IMR-90 (cell line): ENCODE measurements around the gene PUM2. TPM values are rescaled to one million over a fixed set of nuclear protein-coding genes. Genes with fewer than 3 reads are reported as not detected.

ENCODE experiments used
- ATAC-seq: fragments of 200-7000 bp; cut with Tn5 transposase; 2 replicates; pipeline ENCODE4 v1.9.1; 2020; ENCODE audit warnings: low read depth, mild to moderate bottlenecking, moderate library complexity
- BruUV-seq: library from RNA; stranded (reverse); fragments of 400-500 nt; replicated peaks from 2 replicates; lab custom pipeline; 2021; lab: Mats Ljungman, UMichigan
- CTCF ChIA-PET: fragments of 300-600 bp; formaldehyde crosslinking; extraction: SDS; loops from one replicate; lab custom pipeline; 2021; ENCODE audit warnings: antibody characterized with exemption; lab: Yijun Ruan, JAX
- POLR2A ChIA-PET: fragments of 300-600 bp; sonication (Branson Sonifier 250); formaldehyde crosslinking; loops from one replicate; lab custom pipeline; 2022; ENCODE audit warnings: antibody characterized with exemption; ENCODE audit not compliant: unreplicated experiment; lab: Charles Lee
- DNase-seq: peaks from one replicate; pipeline ENCODE4 v3.0.0; 2013
- H2AFZ ChIP-seq: replicated peaks from 2 replicates; pipeline ENCODE3; 2013; ENCODE audit warnings: low read length, mild to moderate bottlenecking; ENCODE audit not compliant: poor library complexity
- H2AK5ac ChIP-seq: 2 replicates; pipeline ENCODE4 v1.6.1; 2013; ENCODE audit warnings: low read depth, low read length, inconsistent platforms
- H2AK9ac ChIP-seq: replicated peaks from 2 replicates; pipeline ENCODE3; 2013; ENCODE audit warnings: mild to moderate bottlenecking, low read depth, low read length, moderate library complexity; ENCODE audit not compliant: poor library complexity
- H2BK120ac ChIP-seq: 2 replicates; pipeline ENCODE4 v1.6.1; 2013; ENCODE audit warnings: low read depth, low read length, inconsistent platforms
- H2BK15ac ChIP-seq: 3 replicates; pipeline ENCODE4 v1.6.1; 2013; ENCODE audit warnings: low read depth, low read length, inconsistent platforms
- H2BK20ac ChIP-seq: 2 replicates; pipeline ENCODE4 v1.6.1; 2013; ENCODE audit warnings: low read depth, mild to moderate bottlenecking, inconsistent platforms, low read length, moderate library complexity
- H2BK5ac ChIP-seq: 2 replicates; pipeline ENCODE4 v1.6.1; 2013; ENCODE audit warnings: mild to moderate bottlenecking, low read depth, low read length, inconsistent platforms; ENCODE audit not compliant: poor library complexity, severe bottlenecking
- H3K14ac ChIP-seq: replicated peaks from 2 replicates; pipeline ENCODE4 v1.6.1; 2013; ENCODE audit warnings: low read depth, low read length, inconsistent platforms
- H3K18ac ChIP-seq: 2 replicates; pipeline ENCODE4 v1.6.1; 2013; ENCODE audit warnings: low read depth, low read length, control low read depth
- H3K23ac ChIP-seq: 2 replicates; pipeline ENCODE4 v1.6.1; 2013; ENCODE audit warnings: low read depth, low read length, inconsistent platforms
- H3K27ac ChIP-seq: 2 replicates; pipeline ENCODE4 v1.5.1; 2013; ENCODE audit warnings: mild to moderate bottlenecking, control low read depth, low read length; ENCODE audit not compliant: insufficient read depth
- H3K27me3 ChIP-seq: 2 replicates; pipeline ENCODE4 v1.6.1; 2013; ENCODE audit warnings: low read length; ENCODE audit not compliant: control insufficient read depth, insufficient read depth
- H3K36me3 ChIP-seq: 2 replicates; pipeline ENCODE4 v1.6.1; 2013; ENCODE audit warnings: low read length, mixed read lengths; ENCODE audit not compliant: control insufficient read depth, insufficient read depth
- H3K4ac ChIP-seq: 2 replicates; pipeline ENCODE4 v1.6.1; 2013; ENCODE audit warnings: low read depth, low read length, inconsistent platforms
- H3K4me1 ChIP-seq: 2 replicates; pipeline ENCODE4 v1.6.1; 2013; ENCODE audit warnings: low read length, mixed read lengths; ENCODE audit not compliant: control insufficient read depth, insufficient read depth
- H3K4me2 ChIP-seq: 2 replicates; pipeline ENCODE4 v1.6.1; 2013; ENCODE audit warnings: low read depth, mild to moderate bottlenecking, control low read depth, low read length, moderate library complexity
- H3K4me3 ChIP-seq: 2 replicates; pipeline ENCODE4 v1.5.1; 2013; ENCODE audit warnings: low read depth, mild to moderate bottlenecking, control low read depth, low read length, moderate library complexity; ENCODE audit not compliant: insufficient read depth
- H3K56ac ChIP-seq: 2 replicates; pipeline ENCODE4 v1.6.1; 2013; ENCODE audit warnings: low read length, inconsistent platforms; ENCODE audit not compliant: insufficient read depth; ENCODE audit errors: extremely low read depth
- H3K79me1 ChIP-seq, 2 experiments: 2 replicates each; pipeline ENCODE4 v1.6.1; 2013; ENCODE audit warnings: low read length in 2 of 2, inconsistent platforms in 1 of 2, low read depth in 1 of 2
- H3K9ac ChIP-seq: 2 replicates; pipeline ENCODE4 v1.6.1; 2013; ENCODE audit warnings: low read depth, low read length, control low read depth
- H3K9me1 ChIP-seq: 2 replicates; pipeline ENCODE4 v1.6.1; 2013; ENCODE audit warnings: low read length, inconsistent platforms; ENCODE audit not compliant: insufficient read depth
- H3K9me3 ChIP-seq: 2 replicates; pipeline ENCODE4 v1.6.1; 2013; ENCODE audit warnings: low read length; ENCODE audit not compliant: control insufficient read depth, insufficient read depth
- H4K20me1 ChIP-seq: 2 replicates; pipeline ENCODE4 v1.6.1; 2013; ENCODE audit warnings: low read length, inconsistent platforms; ENCODE audit not compliant: insufficient read depth
- H4K5ac ChIP-seq: 2 replicates; pipeline ENCODE4 v1.6.1; 2013; ENCODE audit warnings: mild to moderate bottlenecking, low read depth, low read length, control low read depth
- H4K8ac ChIP-seq, 2 experiments: 2 replicates each; pipeline ENCODE4 v1.6.1; 2013; ENCODE audit warnings: low read depth in 2 of 2, low read length in 2 of 2, control low read depth in 1 of 2, inconsistent platforms in 1 of 2
- H4K91ac ChIP-seq: 2 replicates; pipeline ENCODE4 v1.6.1; 2013; ENCODE audit warnings: low read depth, low read length, inconsistent platforms; ENCODE audit not compliant: insufficient read depth
- BHLHE40 ChIP-seq: fragments of 150-350 bp; IDR thresholded peaks from 2 replicates; pipeline ENCODE4 v1.6.1; 2016; ENCODE audit warnings: mild to moderate bottlenecking, low read depth, low read length
- CEBPB ChIP-seq: IDR thresholded peaks from 2 replicates; pipeline ENCODE4 v1.6.1; 2012; ENCODE audit warnings: low read depth, low read length, improper control_type of control experiment
- CHD1 ChIP-seq: IDR thresholded peaks from 2 replicates; pipeline ENCODE4 v1.6.1; 2012; ENCODE audit warnings: low read depth, low read length, improper control_type of control experiment
- ELK1 ChIP-seq: fragments of 150-350 bp; IDR thresholded peaks from 2 replicates; pipeline ENCODE4 v1.6.1; 2016; ENCODE audit warnings: low read depth, mild to moderate bottlenecking, low read length, moderate library complexity, borderline replicate concordance
- FOS ChIP-seq: fragments of 150-350 bp; IDR thresholded peaks from 2 replicates; pipeline ENCODE4 v1.6.1; 2016; ENCODE audit warnings: low read depth, low read length
- MAFK ChIP-seq: IDR thresholded peaks from 2 replicates; pipeline ENCODE4 v1.6.1; 2012; ENCODE audit warnings: low read depth, low read length, improper control_type of control experiment
- MAZ ChIP-seq: IDR thresholded peaks from 2 replicates; pipeline ENCODE4 v1.6.1; 2012; ENCODE audit warnings: low read depth, mild to moderate bottlenecking, low read length, improper control_type of control experiment, moderate library complexity, borderline replicate concordance
- MXI1 ChIP-seq: IDR thresholded peaks from 2 replicates; pipeline ENCODE4 v1.6.1; 2012; ENCODE audit warnings: low read depth, mild to moderate bottlenecking, low read length, moderate library complexity, borderline replicate concordance
- RAD21 ChIP-seq: IDR thresholded peaks from 2 replicates; pipeline ENCODE4 v1.6.1; 2012; ENCODE audit warnings: low read length, improper control_type of control experiment
- RCOR1 ChIP-seq: IDR thresholded peaks from 2 replicates; pipeline ENCODE4 v1.6.1; 2012; ENCODE audit warnings: mild to moderate bottlenecking, low read length, improper control_type of control experiment; ENCODE audit not compliant: insufficient replicate concordance
- RFX5 ChIP-seq: IDR thresholded peaks from 2 replicates; pipeline ENCODE4 v1.8.0; 2012; ENCODE audit warnings: low read depth, mild to moderate bottlenecking, low read length, moderate library complexity
- WGBS, 2 experiments: methylation state at CpG; one replicate each; pipeline versions ENCODE4 v1.1.5 to v1.1.7; 2013; ENCODE audit warnings: missing lambda C conversion rate in 2 of 2; ENCODE audit not compliant: insufficient read length in 1 of 2; ENCODE audit errors: extremely low coverage in 2 of 2; 5-methylcytosine and 5-hydroxymethylcytosine counted together
- dilution Hi-C: fragments of 300-500 bp; cut with HindIII; formaldehyde crosslinking; loops from one replicate; pipeline ENCODE4 v1.14.3; 2018; ENCODE audit warnings: low sequenced_read_pairs; ENCODE audit not compliant: unreplicated experiment
- in situ Hi-C: fragments of 300-500 bp; cut with MboI; formaldehyde crosslinking; loops from 3 replicates; pipeline ENCODE4 v1.14.3; 2019; ENCODE audit warnings: low sequenced_read_pairs, inconsistent platforms, mixed read lengths
- intact Hi-C: fragments of 100-400 bp; cut with micrococcal nuclease; formaldehyde crosslinking; loops from 2 replicates; pipeline ENCODE4 v1.10.0; 2022
- polyA plus RNA-seq, 3 experiments: library from polyadenylated mRNA; depleted of rRNA; stranded (reverse); fragments of >200 nt; gene quantifications; 2 replicates each; pipeline ENCODE4 v1.2.3, GENCODE V29; 2012; ENCODE audit warnings: low replicate concordance in 1 of 3
- total RNA-seq: library from RNA; depleted of rRNA; stranded (reverse); fragments of >200 nt; gene quantifications from 2 replicates; pipeline ENCODE4 v1.2.3, GENCODE V29; 2012

Gene PUM2
- total and polyA plus RNA-seq, 2 of the 4 experiments (the other 2 are of a cell fraction): 18.8 to 38.4 TPM

GRCh38 chr2:20357638-20358389 is 7.2 kb upstream of the PUM2 start:
- Histone ChIP-seq H2AFZ (no peak overlapping the region), H3K9me3 (no peaks in the 10 kb centered on the region), H3K9ac (no peak overlapping the region), H3K4me2 (no peak overlapping the region), H3K4me3 (no peak overlapping the region), H2AK5ac (no peak overlapping the region), H3K36me3 (no peaks in the 10 kb centered on the region), H4K91ac (no peak overlapping the region), H3K9me1 (no peaks in the 10 kb centered on the region; the same call in 1 of the 2 replicates), H2BK20ac (no peak overlapping the region), H3K56ac (no peak overlapping the region), H3K27ac (no peak overlapping the region), H3K27me3 (no peaks in the 10 kb centered on the region), H3K4me1 (no peaks in the 10 kb centered on the region), H3K4ac (no peak overlapping the region), H3K79me1 (no peaks in the 10 kb centered on the region), H2AK9ac (no peak overlapping the region), H2BK5ac (no peak overlapping the region), H2BK15ac (no peak overlapping the region), H4K20me1 (no peaks in the 10 kb centered on the region), H3K23ac (no peak overlapping the region), H3K18ac (no peak overlapping the region), H4K8ac (no peak overlapping the region), H3K14ac (no peak overlapping the region), H4K5ac (no peak overlapping the region), H2BK120ac (no peak overlapping the region)
- no peak for TF ChIP-seq MAFK
- TF ChIP-seq CHD1: no peak
- TF ChIP-seq FOS: no peak
- no peak for TF ChIP-seq MAZ
- no peak for TF ChIP-seq RAD21
- TF ChIP-seq RFX5: no peak
- no peak for TF ChIP-seq ELK1
- TF ChIP-seq RCOR1: no peak
- no peak for TF ChIP-seq BHLHE40
- no peak for TF ChIP-seq MXI1
- TF ChIP-seq CEBPB: no peak
- ChIA-PET CTCF (no interaction called here), POLR2A (no interaction called here)
- dilution Hi-C loops: no loop called here
- no TSS peak for BruUV-seq
- intact Hi-C loops: no loop called here
- no peak for DNase-seq
- ATAC-seq: no peak
- in situ Hi-C loops: no loop called here
- WGBS, 2 experiments: 88% methylated on average over 4 of the region's 13 CpGs; no CpG with 5 or more reads in 1 of the 2 experiments
